Measurements from ENCODE around the gene B3GAT1.

DNA sequence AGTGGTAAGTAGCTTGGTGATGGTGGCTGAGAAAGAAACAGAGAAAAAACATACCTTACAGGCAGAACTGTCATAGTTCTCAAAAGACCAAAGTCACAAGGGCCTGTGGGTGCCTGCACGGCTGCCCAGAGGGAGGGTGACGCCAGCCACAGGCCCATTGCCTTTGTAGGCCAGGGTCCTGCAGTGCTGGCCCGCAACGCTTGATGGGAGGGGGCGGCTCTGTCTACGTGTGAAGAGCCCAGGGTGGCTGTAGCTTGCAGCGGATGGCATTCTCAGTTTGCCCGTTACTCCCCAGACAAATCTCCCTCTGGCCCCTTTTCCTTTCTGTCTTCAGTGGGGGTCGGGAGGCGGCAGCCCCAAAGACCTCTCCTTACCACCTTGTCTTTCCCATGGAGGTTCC is 24.7 kb upstream of the B3GAT1 start:
- TF ChIP-seq SUZ12 (IDR thresholded peaks at IDR 0.05; ENCODE audit: extremely low read depth, insufficient read depth, insufficient read length) (no peak), ZNF274 (IDR thresholded peaks at IDR 0.05; ENCODE audit: low read depth, low read length) (no peak), YY1 (IDR thresholded peaks at IDR 0.05; ENCODE audit: insufficient read depth, insufficient read length) (no peak)

Measured in NT2/D1 (cell line).